Neural cell (in vitro differentiated cells): ENCODE measurements around the gene VCX3A. TPM values are rescaled to one million over a fixed set of nuclear protein-coding genes. Genes with fewer than 3 reads are reported as not detected.

Source experiments
- H2AFZ ChIP-seq: fragments of 200-600, 300-800 bp; sonication (generic), shearing (Covaris generic); 2 replicates; pipeline ENCODE4 v1.6.0; 2014; ENCODE audit warnings: low read depth, mild to moderate bottlenecking, antibody characterized with exemption, low read length, moderate library complexity
- H3F3A ChIP-seq: fragments of 200-600 bp; shearing (Covaris generic); 2 replicates; pipeline ENCODE4 v1.6.1; 2016; ENCODE audit warnings: mild to moderate bottlenecking, moderate library complexity, mixed read lengths, antibody characterized with exemption, low read length; ENCODE audit not compliant: insufficient read depth, poor library complexity, severe bottlenecking
- H3K27ac ChIP-seq: fragments of 200-600, 300-800 bp; sonication (generic), shearing (Covaris generic); 2 replicates; pipeline ENCODE4 v1.5.1; 2014; ENCODE audit warnings: mild to moderate bottlenecking, low read length, moderate library complexity
- H3K27me3 ChIP-seq: fragments of 300-800, 200-600 bp; sonication (generic), shearing (Covaris generic); 2 replicates; pipeline ENCODE4 v1.6.0; 2014; ENCODE audit warnings: mild to moderate bottlenecking, low read depth, low read length, moderate library complexity; ENCODE audit not compliant: insufficient read depth
- H3K36me3 ChIP-seq: fragments of 300-800, 200-600 bp; sonication (generic), shearing (Covaris generic); 2 replicates; pipeline ENCODE4 v1.5.1; 2014; ENCODE audit warnings: mild to moderate bottlenecking, antibody characterized with exemption, low read length, moderate library complexity; ENCODE audit not compliant: insufficient read depth
- H3K4me2 ChIP-seq: fragments of 300-800, 200-600 bp; sonication (generic), shearing (Covaris generic); 2 replicates; pipeline ENCODE4 v1.6.0; 2014; ENCODE audit warnings: mild to moderate bottlenecking, low read length
- H3K4me3 ChIP-seq: fragments of 300-800, 200-600 bp; sonication (generic), shearing (Covaris generic); 2 replicates; pipeline ENCODE4 v1.5.1; 2014; ENCODE audit warnings: mild to moderate bottlenecking, low read length, moderate library complexity
- H3K79me2 ChIP-seq: fragments of 200-600 bp; shearing (Covaris generic); replicated peaks from 2 replicates; pipeline ENCODE4 v1.6.0; 2014; ENCODE audit warnings: mild to moderate bottlenecking, low read length, moderate library complexity; ENCODE audit not compliant: insufficient read depth
- H3K9ac ChIP-seq: fragments of 300-800, 200-600 bp; sonication (generic), shearing (Covaris generic); 2 replicates; pipeline ENCODE4 v1.6.1; 2016; ENCODE audit warnings: mild to moderate bottlenecking, low read length, mixed read lengths
- H3K9me2 ChIP-seq: fragments of 200-600 bp; shearing (Covaris generic); 2 replicates; pipeline ENCODE4 v1.6.1; 2016; ENCODE audit warnings: mild to moderate bottlenecking, low read length, mixed read lengths; ENCODE audit not compliant: insufficient read depth
- H3K9me3 ChIP-seq: fragments of 200-600, 300-800 bp; sonication (generic), shearing (Covaris generic); 2 replicates; pipeline ENCODE4 v1.6.1; 2016; ENCODE audit warnings: mild to moderate bottlenecking, mixed run types, low read length, moderate library complexity, mixed read lengths
- H4K20me1 ChIP-seq: fragments of 200-600 bp; shearing (Covaris generic); 2 replicates; pipeline ENCODE4 v1.6.1; 2016; ENCODE audit warnings: mild to moderate bottlenecking, mixed run types; ENCODE audit not compliant: insufficient read depth
- CTCF ChIP-seq: fragments of 450-650 bp; IDR thresholded peaks from 2 replicates; pipeline ENCODE4 v1.5.1; 2014; ENCODE audit warnings: antibody characterized with exemption, mild to moderate bottlenecking, moderate library complexity; ENCODE audit not compliant: poor library complexity, severe bottlenecking
- EP300 ChIP-seq: fragments of 450-650 bp; conservative IDR thresholded peaks from 2 replicates; pipeline ENCODE4 v1.6.1; 2014; ENCODE audit warnings: antibody characterized with exemption, mild to moderate bottlenecking, moderate library complexity; ENCODE audit not compliant: poor library complexity, severe bottlenecking
- EZH2 ChIP-seq: fragments of 200-600, 300-800 bp; shearing (Covaris generic), sonication (generic); IDR thresholded peaks from 2 replicates; pipeline ENCODE4 v1.6.1; 2014; ENCODE audit warnings: antibody characterized with exemption, low read length, borderline replicate concordance, mild to moderate bottlenecking; ENCODE audit not compliant: insufficient read depth, poor library complexity, severe bottlenecking
- MXI1 ChIP-seq: fragments of 450-650 bp; conservative IDR thresholded peaks from 2 replicates; pipeline ENCODE4 v1.6.1; 2014; ENCODE audit warnings: antibody characterized with exemption, mild to moderate bottlenecking; ENCODE audit not compliant: poor library complexity, severe bottlenecking
- POLR2AphosphoS5 ChIP-seq: IDR thresholded peaks from 2 replicates; pipeline ENCODE4 v1.6.1; 2012
- RAD21 ChIP-seq: fragments of 450-650 bp; conservative IDR thresholded peaks from 2 replicates; pipeline ENCODE4 v1.6.1; 2014; ENCODE audit warnings: antibody characterized with exemption, mild to moderate bottlenecking, moderate library complexity
- REST ChIP-seq: IDR thresholded peaks from 2 replicates; pipeline ENCODE4 v1.6.1; 2012; ENCODE audit warnings: borderline replicate concordance
- SMC3 ChIP-seq: fragments of 450-650 bp; conservative IDR thresholded peaks from 2 replicates; pipeline ENCODE4 v1.6.1; 2014; ENCODE audit warnings: antibody characterized with exemption, mild to moderate bottlenecking, moderate library complexity; ENCODE audit not compliant: poor library complexity
- TAF1 ChIP-seq: IDR thresholded peaks from 2 replicates; pipeline ENCODE4 v1.6.1; 2012; ENCODE audit warnings: low read depth
- polyA plus RNA-seq: library from polyadenylated mRNA; depleted of rRNA; stranded (reverse); fragments of >200 nt; gene quantifications from 2 replicates; pipeline ENCODE4 v1.2.3, GENCODE V29; 2014

The VCX3A gene
- polyA plus RNA-seq, 1 donor from 2014 or later, result 0.87 TPM

- no peak overlapping the region for H3K4me3 ChIP-seq
- H3K4me2 ChIP-seq, result no peak overlapping the region
- TF ChIP-seq EP300 (no peak), EZH2 (no peak), CTCF (no peak), SMC3 (no peak), MXI1 (no peak), RAD21 (no peak), POLR2AphosphoS5 (no peak), REST (no peak), TAF1 (no peak)
- no peaks in the 10 kb centered on the region for H3F3A ChIP-seq
- H3K36me3 ChIP-seq, result no peaks in the 10 kb centered on the region
- H3K9me2 ChIP-seq, result no peaks in the 10 kb centered on the region
- no peak overlapping the region for H3K27ac ChIP-seq
- no peaks in the 10 kb centered on the region for H4K20me1 ChIP-seq
- H3K9me3 ChIP-seq, result no peaks in the 10 kb centered on the region
- no peaks in the 10 kb centered on the region for H3K27me3 ChIP-seq
- H3K79me2 ChIP-seq, result no peaks in the 10 kb centered on the region
- no peak overlapping the region for H3K9ac ChIP-seq
- H2AFZ ChIP-seq, result no peak overlapping the region
These were observed 24.1 kb upstream of the VCX3A start for GRCh38 chrX:6558979-6559378.

- Histone ChIP-seq H3K79me2 (no peaks in the 10 kb centered on the region), H3K4me2 (no peak overlapping the region), H3F3A (no peaks in the 10 kb centered on the region), H3K9me2 (no peaks in the 10 kb centered on the region), H3K27ac (no peak overlapping the region), H3K4me3 (no peak overlapping the region), H2AFZ (no peak overlapping the region), H3K9me3 (no peaks in the 10 kb centered on the region), H3K27me3 (no peaks in the 10 kb centered on the region), H3K36me3 (no peaks in the 10 kb centered on the region), H4K20me1 (no peaks in the 10 kb centered on the region), H3K9ac (no peak overlapping the region)
- no peak for TF ChIP-seq MXI1
- TF ChIP-seq RAD21, result no peak
- TF ChIP-seq TAF1, result no peak
- no peak for TF ChIP-seq EZH2
- TF ChIP-seq CTCF, result no peak
- TF ChIP-seq SMC3, result no peak
- TF ChIP-seq POLR2AphosphoS5, result no peak
- no peak for TF ChIP-seq EP300
- TF ChIP-seq REST, result no peak
These were observed 22.8 kb upstream of the VCX3A start for GRCh38 chrX:6557690-6558089.
